BJ (cell line): Measurements from ENCODE around the gene RABGAP1. TPM values are rescaled to one million over a fixed set of nuclear protein-coding genes. Genes with fewer than 3 reads are reported as not detected.

Experiments used
- CTCF ChIA-PET: fragments of 350-600 bp; formaldehyde crosslinking; extraction: SDS; loops from one replicate; lab custom pipeline; 2021; ENCODE audit warnings: antibody characterized with exemption, inconsistent platforms; lab: Yijun Ruan, JAX
- POLR2A ChIA-PET: fragments of 300-600 bp; sonication (Branson Sonifier 250); formaldehyde crosslinking; extraction: SDS; loops from one replicate; lab custom pipeline; 2021; ENCODE audit warnings: antibody characterized with exemption; lab: Charles Lee
- DNase-seq: peaks from one replicate; pipeline ENCODE4 v3.0.0-alpha.2; 2011; ENCODE audit warnings: low read depth
- H3K27me3 ChIP-seq: 2 replicates; pipeline ENCODE4 v1.6.0; 2011; ENCODE audit warnings: low read length; ENCODE audit not compliant: control insufficient read depth, insufficient read depth
- H3K36me3 ChIP-seq: 2 replicates; pipeline ENCODE4 v1.5.1; 2011; ENCODE audit warnings: low read length; ENCODE audit not compliant: control insufficient read depth, insufficient read depth
- H3K4me3 ChIP-seq: 2 replicates; pipeline ENCODE4 v1.5.1; 2011; ENCODE audit warnings: low read depth, mild to moderate bottlenecking, control low read depth, low read length
- polyA plus RNA-seq: library from polyadenylated mRNA; depleted of rRNA; stranded (reverse); fragments of >200 nt; gene quantifications from 2 replicates; pipeline ENCODE4 v1.2.3, GENCODE V29; 2011
- TF ChIP-seq, protein P1 (sequence below): IDR thresholded peaks from 2 replicates; pipeline ENCODE4 v1.5.1; 2011; ENCODE audit warnings: low read depth, mild to moderate bottlenecking, control low read depth, inconsistent platforms, low read length, moderate library complexity; ENCODE audit not compliant: insufficient read depth

RABGAP1 gene
- polyA plus RNA-seq, 1 experiment, result 30.8 TPM

DNA sequence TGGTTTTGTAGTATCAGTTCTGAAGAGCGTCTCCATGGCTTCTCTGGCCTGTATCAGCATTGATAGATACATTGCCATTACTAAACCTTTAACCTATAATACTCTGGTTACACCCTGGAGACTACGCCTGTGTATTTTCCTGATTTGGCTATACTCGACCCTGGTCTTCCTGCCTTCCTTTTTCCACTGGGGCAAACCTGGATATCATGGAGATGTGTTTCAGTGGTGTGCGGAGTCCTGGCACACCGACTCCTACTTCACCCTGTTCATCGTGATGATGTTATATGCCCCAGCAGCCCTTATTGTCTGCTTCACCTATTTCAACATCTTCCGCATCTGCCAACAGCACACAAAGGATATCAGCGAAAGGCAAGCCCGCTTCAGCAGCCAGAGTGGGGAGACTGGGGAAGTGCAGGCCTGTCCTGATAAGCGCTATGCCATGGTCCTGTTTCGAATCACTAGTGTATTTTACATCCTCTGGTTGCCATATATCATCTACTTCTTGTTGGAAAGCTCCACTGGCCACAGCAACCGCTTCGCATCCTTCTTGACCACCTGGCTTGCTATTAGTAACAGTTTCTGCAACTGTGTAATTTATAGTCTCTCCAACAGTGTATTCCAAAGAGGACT, 94.2 kb downstream of the RABGAP1 start:
- Histone ChIP-seq H3K36me3 (no peaks in the 10 kb centered on the region; the same call in 1 of the 2 replicates), H3K4me3 (no peak overlapping the region), H3K27me3 (no peaks in the 10 kb centered on the region)
- TF ChIP-seq, protein P1, sequence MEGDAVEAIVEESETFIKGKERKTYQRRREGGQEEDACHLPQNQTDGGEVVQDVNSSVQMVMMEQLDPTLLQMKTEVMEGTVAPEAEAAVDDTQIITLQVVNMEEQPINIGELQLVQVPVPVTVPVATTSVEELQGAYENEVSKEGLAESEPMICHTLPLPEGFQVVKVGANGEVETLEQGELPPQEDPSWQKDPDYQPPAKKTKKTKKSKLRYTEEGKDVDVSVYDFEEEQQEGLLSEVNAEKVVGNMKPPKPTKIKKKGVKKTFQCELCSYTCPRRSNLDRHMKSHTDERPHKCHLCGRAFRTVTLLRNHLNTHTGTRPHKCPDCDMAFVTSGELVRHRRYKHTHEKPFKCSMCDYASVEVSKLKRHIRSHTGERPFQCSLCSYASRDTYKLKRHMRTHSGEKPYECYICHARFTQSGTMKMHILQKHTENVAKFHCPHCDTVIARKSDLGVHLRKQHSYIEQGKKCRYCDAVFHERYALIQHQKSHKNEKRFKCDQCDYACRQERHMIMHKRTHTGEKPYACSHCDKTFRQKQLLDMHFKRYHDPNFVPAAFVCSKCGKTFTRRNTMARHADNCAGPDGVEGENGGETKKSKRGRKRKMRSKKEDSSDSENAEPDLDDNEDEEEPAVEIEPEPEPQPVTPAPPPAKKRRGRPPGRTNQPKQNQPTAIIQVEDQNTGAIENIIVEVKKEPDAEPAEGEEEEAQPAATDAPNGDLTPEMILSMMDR, result no peak
- ChIA-PET CTCF (no interaction called here), POLR2A (no interaction called here)
- no peak for DNase-seq

DNA sequence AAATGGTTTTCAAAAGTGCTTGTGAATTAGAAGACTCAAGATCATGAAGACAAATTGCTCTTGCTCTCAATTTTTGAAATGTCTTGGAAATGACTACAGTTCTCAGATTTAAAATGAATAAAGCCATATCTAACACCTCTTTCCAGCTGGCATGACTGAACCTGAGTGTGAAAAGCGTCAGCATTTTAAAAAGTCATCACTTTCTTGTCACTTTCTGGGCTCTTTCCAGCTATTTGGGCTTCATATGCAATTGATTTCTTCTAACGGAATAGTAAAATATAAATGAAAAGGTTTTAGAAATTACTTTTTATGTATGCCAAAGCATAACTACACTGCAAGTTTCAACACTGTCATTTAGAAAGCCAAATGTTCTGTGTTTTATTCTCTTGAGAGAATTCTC, 95.0 kb downstream of the RABGAP1 start:
- ChIA-PET POLR2A (no interaction called here), CTCF (interaction anchor here (0.6 to 1.2 kb wide), 3 partner anchors 13 to 360 kb away, joined by 4 to 5 read pairs (median 4); no protein-coding TSS in a partner anchor)
- no peaks in the 10 kb centered on the region for H3K27me3 ChIP-seq
- H3K4me3 ChIP-seq, result no peak overlapping the region
- TF ChIP-seq, protein P1, result no peak
- DNase-seq, result no peak
- H3K36me3 ChIP-seq, result no peaks in the 10 kb centered on the region; the same call in 1 of the 2 replicates

DNA sequence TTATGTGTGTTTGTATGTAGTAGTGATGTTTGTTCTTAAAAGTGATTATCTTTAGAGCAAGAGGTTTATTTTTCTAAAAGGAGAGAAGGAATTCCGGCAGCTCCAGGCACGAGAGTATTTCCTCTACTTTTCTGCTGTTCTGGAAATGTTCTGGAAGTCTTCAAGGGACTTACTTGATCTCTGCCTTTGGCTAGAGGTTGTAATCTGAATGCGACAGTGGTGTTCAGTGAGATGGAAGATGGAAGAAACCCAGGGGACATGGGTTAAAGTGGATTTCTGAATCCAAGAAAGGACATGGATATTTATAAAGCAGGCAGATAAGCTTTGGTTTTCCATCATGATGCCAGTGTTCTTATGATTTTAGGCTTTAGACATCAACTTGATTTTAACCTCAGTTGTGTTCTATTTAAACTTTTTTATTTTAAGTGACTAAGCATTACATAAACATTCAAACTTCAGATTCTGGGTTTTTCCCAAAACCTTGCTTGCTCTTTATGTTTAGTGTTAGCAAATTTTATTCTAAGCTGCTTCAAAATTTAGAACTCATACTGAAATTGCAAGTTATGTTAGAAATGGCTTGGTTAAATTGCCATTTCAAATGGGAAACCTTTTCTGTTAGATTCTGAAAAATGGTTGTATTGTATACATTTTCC, 96.2 kb downstream of the RABGAP1 start:
- no peaks in the 10 kb centered on the region for H3K27me3 ChIP-seq
- no peak for DNase-seq
- ChIA-PET POLR2A (interaction anchor here (0.6 kb wide), 1 partner anchor 147 kb away, joined by 4 read pairs; no protein-coding TSS in a partner anchor), CTCF (interaction anchor here (0.7 to 1.5 kb wide), 3 partner anchors 17 to 1002 kb away, joined by 3 to 5 read pairs (median 3); no protein-coding TSS in a partner anchor)
- no peak overlapping the region for H3K4me3 ChIP-seq
- no peaks in the 10 kb centered on the region; the same call in 1 of the 2 replicates for H3K36me3 ChIP-seq
- TF ChIP-seq, protein P1, result no peak

DNA sequence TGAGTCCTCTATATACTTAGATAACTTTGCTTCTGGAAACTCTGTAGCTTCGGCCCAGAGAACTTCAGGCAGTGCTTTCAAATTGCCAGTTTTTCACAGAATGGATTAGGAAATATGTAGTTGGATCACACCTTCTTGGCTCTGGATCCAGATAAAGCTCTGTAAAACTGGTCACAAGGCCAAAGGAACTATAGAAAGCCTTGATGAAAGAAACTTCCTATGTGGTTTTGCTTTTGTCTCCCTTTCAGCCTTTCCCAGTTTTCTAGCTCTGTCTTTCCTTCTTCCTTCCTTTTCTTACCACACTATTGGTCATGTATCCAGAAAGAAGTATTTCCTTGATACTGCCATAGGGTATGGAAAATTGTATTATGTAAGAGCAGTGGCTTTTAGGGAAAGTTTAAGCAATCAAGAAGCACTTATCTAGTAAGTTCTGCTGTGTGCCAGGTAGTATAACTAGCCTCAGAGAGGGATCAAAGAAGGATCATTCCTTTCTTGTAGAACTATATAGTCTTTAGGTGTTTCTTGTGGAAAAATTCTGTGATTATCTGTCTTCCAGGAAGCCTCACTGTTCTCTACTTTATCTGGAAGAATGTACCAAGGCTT, 98.9 kb downstream of the RABGAP1 start:
- DNase-seq, result no peak
- ChIA-PET CTCF (interaction anchor here (0.9 to 1.0 kb wide), 2 partner anchors 11 to 316 kb away, joined by 3 read pairs; no protein-coding TSS in a partner anchor), POLR2A (no interaction called here)
- Histone ChIP-seq H3K4me3 (no peak overlapping the region), H3K27me3 (no peaks in the 10 kb centered on the region), H3K36me3 (no peaks in the 10 kb centered on the region; the same call in 1 of the 2 replicates)
- TF ChIP-seq, protein P1, result no peak

DNA sequence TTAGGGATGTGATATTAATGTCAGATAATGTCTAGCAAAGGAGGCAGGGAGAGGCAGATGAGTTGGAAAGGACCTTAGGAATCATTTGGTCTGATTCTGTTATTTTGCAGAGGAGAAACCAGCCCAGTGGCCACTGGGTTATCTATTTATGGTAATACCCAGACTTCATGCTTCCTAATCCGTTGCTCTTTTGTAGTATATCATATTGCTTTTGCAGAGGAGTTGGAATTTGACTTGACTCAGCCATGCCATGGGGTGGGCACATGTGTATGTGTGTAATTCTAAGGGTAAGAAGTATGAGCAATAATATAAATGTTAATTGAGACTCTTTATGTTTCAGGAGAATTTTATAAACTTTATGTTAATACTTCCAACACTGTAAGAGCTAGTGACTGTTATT, 100.0 kb downstream of the RABGAP1 start:
- TF ChIP-seq, protein P1, result no peak
- DNase-seq, result no peak
- CTCF ChIA-PET, result interaction anchor here (1.2 kb wide), 1 partner anchor 17 kb away, joined by 4 read pairs; no protein-coding TSS in a partner anchor
- POLR2A ChIA-PET, result no interaction called here
- Histone ChIP-seq H3K4me3 (no peak overlapping the region), H3K27me3 (no peaks in the 10 kb centered on the region), H3K36me3 (no peaks in the 10 kb centered on the region)
